HuH-7 (cell line): ENCODE results near the gene TNFSF4.
A peak's percentile ranks its signal among the peaks of the same experiment; 100 is the strongest.
"Not testable (repeated sequence)": the region's sequence is repeated elsewhere in the genome, so short reads cannot be mapped to it uniquely, and the experiment has no call there.

Source experiments
- DNase-seq: peaks from one replicate; pipeline ENCODE4 v3.0.0; 2011; ENCODE audit warnings: low spot score

Gene TNFSF4

GRCh38 chr1:173164178-173164577, 43.0 kb downstream of the TNFSF4 start:
- no peak for DNase-seq

- no peak for DNase-seq
Observed at GRCh38 chr1:173163222-173163621, 43.9 kb downstream of the TNFSF4 start.

- no peak for DNase-seq
Observed at GRCh38 chr1:173162601-173163000, 44.5 kb downstream of the TNFSF4 start.

GRCh38 chr1:173161510-173162221, 45.5 kb downstream of the TNFSF4 start:
- no peak for DNase-seq

- DNase-seq, result not testable (repeated sequence)
Observed at GRCh38 chr1:173153964-173154363, 53.2 kb downstream of the TNFSF4 start.

- DNase-seq, result no peak
Observed at GRCh38 chr1:173153503-173153902, 53.6 kb downstream of the TNFSF4 start.

GRCh38 chr1:173152598-173152997, 54.5 kb downstream of the TNFSF4 start:
- no peak for DNase-seq

- no peak for DNase-seq
Observed at GRCh38 chr1:173150795-173151194, 56.3 kb downstream of the TNFSF4 start.

- DNase-seq, result peak; percentile 16
Observed at GRCh38 chr1:173149887-173150286, 57.2 kb downstream of the TNFSF4 start.

- no peak for DNase-seq
Observed at GRCh38 chr1:173148971-173149370, 58.2 kb downstream of the TNFSF4 start.

- no peak for DNase-seq
Observed at GRCh38 chr1:173148545-173148944, 58.6 kb downstream of the TNFSF4 start.

GRCh38 chr1:173140733-173141132, 66.4 kb downstream of the TNFSF4 start:
- DNase-seq, result no peak

- no peak for DNase-seq
Observed at GRCh38 chr1:173139706-173140105, 67.4 kb downstream of the TNFSF4 start.

- DNase-seq, result no peak
Observed at GRCh38 chr1:173137107-173137706, 69.9 kb downstream of the TNFSF4 start.

- DNase-seq, result no peak
Observed at GRCh38 chr1:173134800-173135199, 72.3 kb downstream of the TNFSF4 start.

- DNase-seq, result no peak
Observed at GRCh38 chr1:173134029-173134428, 73.1 kb downstream of the TNFSF4 start.
